GM23338 (cell line): ENCODE measurements around the gene TMEM178B. TPM values are rescaled to one million over a fixed set of nuclear protein-coding genes. Genes with fewer than 3 reads are reported as not detected.

ENCODE experiments used
- ATAC-seq: fragments of 200-7000 bp; cut with Tn5 transposase; 3 replicates; pipeline ENCODE4 v1.9.1; 2020
- DNase-seq: peaks from one replicate; pipeline ENCODE4 v3.0.0-alpha.2; 2015; ENCODE audit warnings: low spot score
- H2AFZ ChIP-seq: fragments of 200-600 bp; sonication (generic); 2 replicates; pipeline ENCODE4 v1.8.0; 2016; ENCODE audit warnings: antibody characterized with exemption, mild to moderate bottlenecking, moderate library complexity
- H3F3A ChIP-seq: fragments of 200-600 bp; sonication (generic); replicated peaks from 2 replicates; pipeline ENCODE4 v1.8.0; 2017; ENCODE audit warnings: antibody characterized with exemption, mixed run types, low read depth
- H3K27ac ChIP-seq: fragments of 200-600 bp; sonication (generic); 2 replicates; pipeline ENCODE4 v1.6.1; 2016; ENCODE audit warnings: low read depth
- H3K27me3 ChIP-seq: fragments of 200-600 bp; sonication (generic); 2 replicates; pipeline ENCODE4 v1.8.0; 2016; ENCODE audit warnings: mild to moderate bottlenecking, mixed run types, moderate library complexity; ENCODE audit not compliant: insufficient read depth
- H3K36me3 ChIP-seq: fragments of 200-600 bp; sonication (generic); 2 replicates; pipeline ENCODE4 v1.8.0; 2016; ENCODE audit warnings: mild to moderate bottlenecking; ENCODE audit not compliant: insufficient read depth
- H3K4me1 ChIP-seq: fragments of 200-600 bp; sonication (generic); 2 replicates; pipeline ENCODE4 v1.8.0; 2016; ENCODE audit warnings: mild to moderate bottlenecking, moderate library complexity; ENCODE audit not compliant: insufficient read depth
- H3K4me2 ChIP-seq: fragments of 200-600 bp; sonication (generic); 2 replicates; pipeline ENCODE4 v1.7.1; 2017; ENCODE audit warnings: mixed run types
- H3K4me3 ChIP-seq: fragments of 200-600 bp; sonication (generic); 2 replicates; pipeline ENCODE4 v1.6.1; 2016; ENCODE audit warnings: mixed run types
- H3K79me2 ChIP-seq: fragments of 200-600 bp; sonication (generic); replicated peaks from 2 replicates; pipeline ENCODE4 v1.8.0; 2017; ENCODE audit warnings: mild to moderate bottlenecking; ENCODE audit not compliant: insufficient read depth
- H3K9me2 ChIP-seq: fragments of 200-600 bp; sonication (generic); 2 replicates; pipeline ENCODE4 v1.8.0; 2017; ENCODE audit not compliant: insufficient read depth
- H4K20me1 ChIP-seq: fragments of 200-600 bp; sonication (generic); replicated peaks from 2 replicates; pipeline ENCODE4 v1.8.0; 2017; ENCODE audit warnings: mild to moderate bottlenecking; ENCODE audit not compliant: insufficient read depth
- H3K27ac Mint-ChIP-seq: 2 replicates; pipeline ENCODE4 v1.8.0; 2020; ENCODE audit warnings: inconsistent platforms, mild to moderate bottlenecking, moderate library complexity, mixed read lengths
- H3K27me3 Mint-ChIP-seq: 3 replicates; pipeline ENCODE4 v1.8.0; 2022; ENCODE audit warnings: low read depth, mild to moderate bottlenecking, moderate library complexity, mixed read lengths, inconsistent platforms; ENCODE audit not compliant: insufficient read depth, poor library complexity
- H3K36me3 Mint-ChIP-seq: 3 replicates; pipeline ENCODE4 v1.8.0; 2021; ENCODE audit warnings: low read depth, mild to moderate bottlenecking, inconsistent platforms, moderate library complexity, mixed read lengths
- H3K4me1 Mint-ChIP-seq: 3 replicates; pipeline ENCODE4 v1.8.0; 2020; ENCODE audit warnings: mild to moderate bottlenecking, inconsistent platforms, mixed read lengths
- H3K4me3 Mint-ChIP-seq: 3 replicates; pipeline ENCODE4 v1.8.0; 2021; ENCODE audit warnings: moderate library complexity, mild to moderate bottlenecking, inconsistent platforms, mixed read lengths
- H3K9me3 Mint-ChIP-seq: 3 replicates; pipeline ENCODE4 v1.8.0; 2020; ENCODE audit warnings: moderate library complexity, mild to moderate bottlenecking, inconsistent platforms, mixed read lengths
- EZH2phosphoT487 ChIP-seq: fragments of 200-600 bp; sonication (generic); IDR thresholded peaks from one replicate; pipeline ENCODE4 v1.8.1; 2018; ENCODE audit warnings: antibody characterized with exemption; ENCODE audit not compliant: unreplicated experiment
- JUNB ChIP-seq: IDR thresholded peaks from one replicate; pipeline ENCODE4 v1.6.1; 2016; ENCODE audit warnings: antibody characterized with exemption; ENCODE audit not compliant: unreplicated experiment
- NANOG ChIP-seq: IDR thresholded peaks from 2 replicates; pipeline ENCODE4 v1.6.1; 2016; ENCODE audit warnings: antibody characterized with exemption, borderline replicate concordance
- POLR2AphosphoS5 ChIP-seq: IDR thresholded peaks from 2 replicates; pipeline ENCODE4 v1.6.1; 2016; ENCODE audit warnings: antibody characterized with exemption, low read depth
- REST ChIP-seq: IDR thresholded peaks from one replicate; pipeline ENCODE4 v1.6.1; 2018; ENCODE audit warnings: antibody characterized with exemption; ENCODE audit not compliant: unreplicated experiment
- STAT1 ChIP-seq: IDR thresholded peaks from one replicate; pipeline ENCODE4 v1.6.1; 2016; ENCODE audit warnings: antibody characterized with exemption; ENCODE audit not compliant: unreplicated experiment
- ZNF114 ChIP-seq: fragments of 250-450 bp; sonication (Bioruptor Pico); IDR thresholded peaks from 2 replicates; pipeline ENCODE4 v1.5.0; 2020; ENCODE audit warnings: mild to moderate bottlenecking, moderate library complexity
- polyA plus RNA-seq: library from polyadenylated mRNA; unstranded; fragments of >200 nt; fragmentation: Nextera tagmentation; extraction: Ambion mirVana; gene quantifications from 2 replicates; pipeline ENCODE4 v1.2.1, GENCODE V29; 2016
- total RNA-seq: library from RNA; depleted of rRNA; stranded (reverse); fragments of >200 nt; shearing (Covaris generic); gene quantifications from 2 replicates; pipeline ENCODE4 v1.2.3, GENCODE V29; 2014
- TF ChIP-seq, protein P1 (sequence below): IDR thresholded peaks from 2 replicates; pipeline ENCODE4 v1.6.1; 2016; ENCODE audit warnings: antibody characterized with exemption
- TF ChIP-seq, protein P2 (sequence below), 2 experiments: fragments of 200-600 bp in 1 of 2; sonication (generic) in 1 of 2; conservative IDR thresholded peaks; 2 replicates each; pipeline versions ENCODE4 v1.5.1 to v1.6.1; 2016 to 2017; ENCODE audit warnings: antibody characterized with exemption in 2 of 2, low read depth in 2 of 2, mild to moderate bottlenecking in 2 of 2, moderate library complexity in 1 of 2

Gene TMEM178B
- total and polyA plus RNA-seq, 2 experiments from 2014 or later: 4.9 to 15.6 TPM

- TF ChIP-seq REST (no peak), POLR2AphosphoS5 (no peak), ZNF114 (CRISPR knock-in tag) (no peak), EZH2phosphoT487 (no peak)
Measured at GRCh38 chr7:141217938-141218337, 144.1 kb downstream of the TMEM178B start (continued).

DNA sequence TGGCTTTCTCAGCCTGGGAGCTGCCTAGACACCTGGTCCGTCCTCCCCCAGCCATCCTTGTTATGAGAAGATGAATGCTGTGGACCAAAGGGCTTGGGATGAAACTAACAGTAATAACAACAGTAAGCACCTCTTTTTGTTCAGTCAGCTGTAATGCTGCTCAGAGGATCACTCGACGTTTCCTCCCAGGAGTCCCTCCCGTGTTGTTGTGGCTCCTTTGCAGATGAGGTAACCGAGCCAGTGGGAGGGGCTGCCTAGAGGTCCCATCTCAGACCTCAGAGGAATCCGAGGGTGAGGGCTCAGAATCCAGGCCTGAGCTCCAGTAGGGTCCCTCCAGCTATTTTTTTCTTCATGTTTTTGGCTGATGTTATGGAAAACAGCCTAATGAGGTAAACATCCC is 145.1 kb downstream of the TMEM178B start:
- Histone ChIP-seq H3K27ac (no peak overlapping the region), H3K36me3 (no peaks in the 10 kb centered on the region), H3K79me2 (peaks cover 7% of the 10 kb centered on the region; the same call in 1 of the 2 replicates), H3K4me2 (no peak overlapping the region), H4K20me1 (0 out of 2 replicates have a peak, but pooled peaks cover 2% of the 10 kb centered on the region), H3K9me2 (0 out of 2 replicates have a peak, but pooled peaks cover 2% of the 10 kb centered on the region), H3F3A (no peaks in the 10 kb centered on the region), H3K27me3 (no peaks in the 10 kb centered on the region), H3K4me1 (peaks cover 10% of the 10 kb centered on the region), H2AFZ (no peak overlapping the region), H3K4me3 (no peak overlapping the region)
- ATAC-seq (no peak), DNase-seq (no peak)
- Mint-ChIP-seq H3K4me3 (no peak overlapping the region), H3K4me1 (peaks cover 24% of the 10 kb centered on the region), H3K27ac (no peak overlapping the region), H3K36me3 (no peaks in the 10 kb centered on the region), H3K27me3 (peaks cover 2% of the 10 kb centered on the region), H3K9me3 (no peaks in the 10 kb centered on the region)
- TF ChIP-seq ZNF114 (CRISPR knock-in tag) (no peak), STAT1 (no peak), POLR2AphosphoS5 (no peak), JUNB (no peak), REST (no peak), EZH2phosphoT487 (no peak), NANOG (no peak)
- TF ChIP-seq, protein P1, sequence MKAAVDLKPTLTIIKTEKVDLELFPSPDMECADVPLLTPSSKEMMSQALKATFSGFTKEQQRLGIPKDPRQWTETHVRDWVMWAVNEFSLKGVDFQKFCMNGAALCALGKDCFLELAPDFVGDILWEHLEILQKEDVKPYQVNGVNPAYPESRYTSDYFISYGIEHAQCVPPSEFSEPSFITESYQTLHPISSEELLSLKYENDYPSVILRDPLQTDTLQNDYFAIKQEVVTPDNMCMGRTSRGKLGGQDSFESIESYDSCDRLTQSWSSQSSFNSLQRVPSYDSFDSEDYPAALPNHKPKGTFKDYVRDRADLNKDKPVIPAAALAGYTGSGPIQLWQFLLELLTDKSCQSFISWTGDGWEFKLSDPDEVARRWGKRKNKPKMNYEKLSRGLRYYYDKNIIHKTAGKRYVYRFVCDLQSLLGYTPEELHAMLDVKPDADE: no peak
- TF ChIP-seq, protein P2, sequence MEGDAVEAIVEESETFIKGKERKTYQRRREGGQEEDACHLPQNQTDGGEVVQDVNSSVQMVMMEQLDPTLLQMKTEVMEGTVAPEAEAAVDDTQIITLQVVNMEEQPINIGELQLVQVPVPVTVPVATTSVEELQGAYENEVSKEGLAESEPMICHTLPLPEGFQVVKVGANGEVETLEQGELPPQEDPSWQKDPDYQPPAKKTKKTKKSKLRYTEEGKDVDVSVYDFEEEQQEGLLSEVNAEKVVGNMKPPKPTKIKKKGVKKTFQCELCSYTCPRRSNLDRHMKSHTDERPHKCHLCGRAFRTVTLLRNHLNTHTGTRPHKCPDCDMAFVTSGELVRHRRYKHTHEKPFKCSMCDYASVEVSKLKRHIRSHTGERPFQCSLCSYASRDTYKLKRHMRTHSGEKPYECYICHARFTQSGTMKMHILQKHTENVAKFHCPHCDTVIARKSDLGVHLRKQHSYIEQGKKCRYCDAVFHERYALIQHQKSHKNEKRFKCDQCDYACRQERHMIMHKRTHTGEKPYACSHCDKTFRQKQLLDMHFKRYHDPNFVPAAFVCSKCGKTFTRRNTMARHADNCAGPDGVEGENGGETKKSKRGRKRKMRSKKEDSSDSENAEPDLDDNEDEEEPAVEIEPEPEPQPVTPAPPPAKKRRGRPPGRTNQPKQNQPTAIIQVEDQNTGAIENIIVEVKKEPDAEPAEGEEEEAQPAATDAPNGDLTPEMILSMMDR (conservative IDR thresholded peaks at IDR 0.05; ENCODE audit: low read depth in 2 of 2): no peak
